Stimulated activated CD4-positive, alpha-beta T cell treated with anti-CD3 and anti-CD28 coated beads, Interleukin-1b, Interleukin-23, amount 100 ng/mL, for 48 hours (primary cell): ENCODE measurements around the gene UBE2M.

Source experiments
- DNase-seq: peaks from one replicate; pipeline ENCODE4 v3.0.0-alpha.2; 2020

The UBE2M gene

GRCh38 chr19:58570770-58571574, 12.6 kb upstream of the UBE2M start:
- no peak for DNase-seq

DNA sequence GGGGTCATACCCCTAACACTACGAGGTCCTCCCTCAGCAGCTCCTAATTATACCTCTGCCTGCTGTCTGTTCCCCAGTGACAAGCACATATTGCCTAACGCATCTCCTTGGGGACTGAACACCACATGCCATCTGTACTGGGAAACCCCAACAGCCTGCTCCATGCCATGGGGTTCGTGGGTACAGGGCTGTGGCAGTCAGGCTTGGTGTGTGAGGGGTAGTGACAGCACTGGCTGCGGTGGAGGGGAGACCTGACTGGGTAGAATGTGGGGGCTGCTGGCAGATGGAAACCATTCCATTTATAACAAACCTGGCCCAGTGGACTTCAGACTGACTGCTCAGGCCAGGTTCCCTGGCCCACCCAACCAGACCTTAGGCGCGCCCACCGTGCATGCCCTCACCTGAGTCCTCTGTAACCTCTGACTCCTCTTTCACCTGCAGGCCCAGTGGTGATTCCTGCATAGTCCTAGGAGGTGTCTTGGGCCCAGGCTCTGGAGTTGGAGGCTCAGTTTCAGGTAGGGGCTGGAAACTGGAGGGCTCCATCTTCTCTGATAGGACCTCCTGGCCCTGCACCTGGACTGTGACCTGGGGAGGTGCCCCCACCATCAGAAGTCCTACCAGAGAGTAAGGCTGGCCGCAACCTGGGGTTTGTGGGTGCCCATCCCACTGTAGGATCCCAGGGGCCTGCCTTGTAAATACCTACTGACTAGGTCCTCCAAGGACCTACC, 11.7 kb upstream of the UBE2M start:
- no peak for DNase-seq

DNA sequence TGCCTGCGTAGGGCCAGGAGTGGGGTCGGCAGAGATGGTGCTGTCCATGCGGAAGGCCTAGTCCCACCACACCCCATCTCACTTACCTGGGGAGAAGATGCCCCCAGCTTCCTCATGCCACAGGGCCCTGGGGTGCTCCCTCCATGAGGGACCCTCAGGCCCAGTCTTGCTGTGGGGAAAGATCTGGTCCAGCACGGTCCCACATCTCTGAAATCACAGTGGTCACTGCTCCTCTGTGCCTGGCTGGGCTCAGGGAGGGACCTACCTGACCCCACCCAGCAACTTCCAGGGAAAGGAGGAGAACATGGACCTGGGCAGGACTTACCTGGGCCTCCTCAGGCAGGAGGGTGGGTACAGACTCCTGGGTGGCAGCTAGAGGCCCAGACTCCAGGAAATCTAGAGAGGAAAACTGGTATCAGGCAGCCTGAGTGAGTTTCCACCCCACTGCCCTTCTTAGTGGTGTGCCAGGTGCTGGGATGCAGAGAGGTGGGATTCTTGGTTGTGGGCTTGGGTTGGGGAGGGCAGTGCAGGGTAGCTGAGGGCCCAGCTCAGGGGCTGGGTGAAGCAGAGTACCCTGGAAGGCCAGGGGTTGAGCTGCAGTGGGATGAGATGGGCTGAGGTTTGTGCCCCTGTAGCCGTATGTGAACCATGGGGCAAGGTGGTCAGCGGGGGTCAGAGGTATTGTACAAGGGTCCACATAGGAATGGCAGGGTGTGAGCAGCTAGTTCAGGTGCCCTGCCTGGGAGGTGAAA, 11.0 kb upstream of the UBE2M start:
- no peak for DNase-seq

DNA sequence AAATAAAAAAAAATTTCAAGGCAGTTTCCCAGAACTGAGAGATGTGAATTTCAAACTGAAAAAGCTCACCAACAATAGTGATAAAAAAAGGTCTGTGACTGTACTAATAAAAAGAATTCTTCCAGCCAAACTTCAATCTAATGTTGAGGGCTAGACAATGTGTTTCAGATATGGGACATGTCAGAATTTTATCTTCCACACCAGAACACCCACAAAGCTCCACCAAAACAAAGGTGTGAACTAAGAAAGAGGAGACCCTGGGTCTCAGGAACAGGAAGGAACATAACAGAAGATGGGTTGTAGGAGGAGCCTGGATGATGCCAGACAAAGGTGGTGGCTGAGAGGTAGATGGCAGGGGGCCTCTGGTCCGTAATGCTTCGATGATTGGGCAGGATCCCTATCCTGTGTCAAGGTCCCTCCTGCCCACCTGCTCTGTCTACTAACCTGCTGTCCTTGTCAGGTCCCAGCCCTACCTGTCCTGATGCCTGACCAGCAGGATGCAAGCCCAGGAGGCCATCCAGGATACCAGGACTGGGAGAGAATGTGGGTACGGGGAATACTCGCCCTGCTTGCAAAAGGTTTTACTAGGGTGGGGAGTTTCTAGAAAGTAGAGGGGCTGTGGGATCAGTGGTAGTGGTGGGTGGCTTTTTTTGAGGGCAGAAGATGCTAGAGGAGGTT, 10.2 kb upstream of the UBE2M start:
- DNase-seq = no peak

DNA sequence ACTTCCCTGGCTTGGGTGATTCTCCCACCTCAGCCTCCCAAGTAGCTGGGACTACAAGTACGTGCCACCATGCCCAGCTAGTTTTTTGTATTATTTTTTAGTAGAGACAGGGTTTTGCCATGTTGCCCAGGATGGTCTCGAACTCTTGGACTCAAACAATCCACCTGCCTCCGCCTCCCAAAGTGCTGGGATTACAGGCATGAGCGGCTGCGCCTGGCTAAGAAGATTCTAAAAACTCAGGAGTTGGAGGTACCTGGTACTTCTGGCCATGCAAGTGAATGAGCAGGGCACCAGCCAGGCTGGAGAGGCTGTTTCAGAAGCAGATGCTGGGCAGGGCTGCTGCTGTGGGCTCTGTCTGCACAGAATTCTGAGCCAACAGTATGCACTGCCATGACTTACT, 8.6 kb upstream of the UBE2M start:
- no peak for DNase-seq

GRCh38 chr19:58563823-58564222, 5.4 kb upstream of the UBE2M start:
- DNase-seq = no peak

DNA sequence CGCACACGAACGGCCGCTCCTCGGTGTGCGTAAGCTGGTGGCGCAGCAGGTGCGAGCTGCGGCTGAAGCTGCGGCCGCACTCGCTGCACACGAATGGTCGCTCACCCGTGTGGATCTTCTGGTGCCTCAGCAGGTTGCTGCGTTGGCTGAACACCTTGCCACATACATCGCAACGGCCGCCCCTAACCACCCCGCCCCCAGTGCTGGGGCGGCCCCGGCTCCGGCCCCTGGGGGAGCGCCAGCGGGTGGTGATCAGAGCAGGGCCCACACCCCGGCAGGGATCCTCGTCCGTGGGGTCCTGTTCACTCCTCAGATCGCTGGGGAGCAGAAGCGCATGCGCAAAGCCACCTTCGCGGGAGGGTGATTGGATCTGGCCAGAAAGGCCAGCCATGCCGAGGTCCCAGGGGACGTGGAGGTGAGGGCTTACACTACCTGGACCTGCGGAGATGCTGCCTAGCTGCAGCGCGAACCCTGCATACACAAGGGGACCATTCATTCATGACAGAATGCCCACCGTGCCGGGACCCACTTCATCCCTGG, 4.7 kb upstream of the UBE2M start:
- DNase-seq = no peak

GRCh38 chr19:58562122-58563033, 4.0 kb upstream of the UBE2M start:
- no peak for DNase-seq

DNA sequence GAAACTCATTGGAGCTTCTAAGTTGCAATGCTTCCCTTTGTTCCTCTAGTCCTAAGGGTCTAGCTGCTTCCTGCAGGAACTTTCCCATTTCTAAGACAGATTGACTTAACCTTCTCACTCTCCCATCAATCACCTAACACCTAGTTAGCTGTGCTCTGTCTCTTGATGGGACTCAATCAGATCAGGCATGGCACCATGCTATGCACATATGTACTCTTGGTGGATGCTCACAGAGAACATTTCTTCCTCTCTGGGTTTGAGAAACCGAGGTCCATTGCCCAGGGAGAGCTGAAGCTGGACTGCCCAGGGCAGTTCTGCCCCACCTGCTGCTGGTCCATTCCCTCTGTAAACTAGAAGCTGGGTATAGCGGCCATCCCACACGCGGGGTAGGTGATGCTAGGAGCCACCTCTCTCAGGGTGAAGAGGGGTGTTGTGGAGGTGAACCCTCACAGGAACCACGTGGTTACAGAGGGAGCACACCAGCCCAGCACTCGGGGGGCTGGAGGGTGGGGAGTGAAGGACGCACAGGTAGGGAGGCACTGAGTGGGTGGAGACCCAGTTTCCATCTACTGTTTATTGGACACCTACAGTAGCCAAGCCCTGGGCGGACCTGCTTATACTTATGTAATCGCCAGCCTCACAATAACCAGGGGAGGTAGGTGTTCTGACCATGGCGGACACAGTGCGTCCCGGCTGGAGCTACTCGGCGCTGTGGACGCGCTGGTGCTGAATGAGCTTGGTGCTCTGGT, 3.1 kb upstream of the UBE2M start:
- DNase-seq = no peak

DNA sequence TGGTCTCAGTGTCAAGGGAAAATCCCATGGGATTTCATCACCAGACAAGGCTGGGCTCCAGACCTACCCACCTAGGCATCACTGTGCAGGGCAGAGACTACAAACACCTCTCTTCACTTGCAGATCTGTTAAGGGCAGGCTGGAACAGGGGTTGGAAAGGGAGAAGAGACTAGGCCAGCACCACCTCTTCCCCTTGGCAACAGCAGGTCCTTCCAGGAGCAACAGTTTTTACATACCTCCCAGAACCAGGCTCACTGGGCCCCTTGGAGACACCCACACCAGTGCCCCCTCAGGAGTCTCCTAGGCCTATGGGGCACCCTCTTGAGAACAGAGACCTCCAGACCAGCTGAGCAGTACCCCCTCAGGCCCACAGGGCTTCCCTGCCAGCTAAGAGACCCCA, 2.5 kb upstream of the UBE2M start:
- DNase-seq = no peak

DNA sequence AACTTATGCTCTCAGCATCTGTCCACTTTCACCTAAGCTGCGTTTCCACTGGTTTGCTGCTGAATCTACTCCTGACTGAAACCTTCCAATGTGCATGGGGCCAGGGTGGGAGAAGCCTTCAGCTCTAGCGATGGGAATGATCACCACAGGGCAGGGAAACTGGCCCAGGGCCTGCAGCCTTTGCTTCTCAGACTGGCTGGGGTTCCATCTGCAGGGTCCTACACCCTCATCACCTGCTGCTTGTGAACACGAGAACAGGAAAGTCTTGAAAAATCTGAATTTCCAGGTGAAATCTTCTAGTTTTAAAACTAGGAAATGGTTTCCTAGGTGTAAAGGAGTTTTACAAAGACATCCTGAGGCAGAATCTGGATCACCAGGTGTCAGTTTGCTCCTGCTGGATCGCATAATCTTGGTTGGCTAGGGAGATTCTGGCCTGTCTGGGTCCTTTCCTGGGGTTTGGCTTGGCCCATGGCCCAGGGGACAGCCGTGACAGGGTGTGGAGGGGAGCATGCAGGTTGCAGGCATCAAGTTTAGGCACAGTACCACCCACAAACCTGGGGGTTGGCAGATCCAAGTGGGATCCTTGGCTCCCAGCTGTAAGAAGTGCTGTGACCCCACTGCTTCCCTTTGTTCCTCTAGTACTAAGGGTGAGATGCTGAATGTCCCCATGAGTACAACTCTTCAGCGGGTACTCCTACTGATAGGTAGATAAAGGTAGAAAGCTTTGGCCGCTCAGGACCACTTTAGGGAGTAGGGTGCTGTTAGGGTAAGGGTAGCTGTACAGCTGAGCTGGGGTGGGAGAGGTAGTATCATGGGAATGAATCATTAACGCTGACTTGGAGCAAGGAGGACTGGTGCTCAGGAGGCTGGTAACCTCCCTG, 1.8 kb upstream of the UBE2M start:
- DNase-seq = no peak

DNA sequence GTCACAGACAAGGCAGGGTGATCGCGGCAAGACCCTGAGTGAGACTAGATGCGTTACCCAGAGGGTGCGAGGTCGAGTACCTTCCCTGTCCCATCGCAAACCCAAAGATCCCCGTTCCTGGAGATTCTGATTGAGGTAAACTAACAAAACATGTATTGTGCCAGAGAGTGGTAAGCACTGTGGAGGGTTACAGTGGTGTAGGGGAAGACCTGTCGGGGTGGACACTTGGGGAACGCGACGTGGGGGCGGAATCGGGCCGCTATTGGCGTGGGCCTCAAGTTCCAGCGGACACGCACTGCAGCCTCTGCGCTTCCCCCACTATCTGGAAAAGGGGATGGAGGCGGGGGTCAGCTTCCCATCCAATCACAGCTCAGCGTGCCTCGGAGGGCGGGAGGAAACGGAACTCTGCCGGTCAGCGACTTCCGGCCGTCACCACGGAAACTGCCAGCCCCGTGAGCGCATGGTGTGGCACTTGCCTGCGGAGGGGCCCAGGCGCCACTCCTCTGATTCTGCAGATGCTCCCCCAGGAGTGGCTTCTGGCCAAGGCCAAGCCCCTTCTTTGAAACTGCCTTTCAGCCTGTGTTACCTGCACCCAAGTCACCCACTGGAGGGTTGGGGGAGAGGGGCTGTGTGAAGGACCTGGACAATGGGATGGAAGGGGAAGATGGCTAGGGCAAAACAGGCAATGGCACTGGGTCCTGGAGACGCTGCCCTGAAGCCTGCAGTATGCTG, 1.0 kb upstream of the UBE2M start:
- DNase-seq = peak; percentile 84

GRCh38 chr19:58558623-58559274, 338 bp upstream of the UBE2M start:
- peak; percentile 100 for DNase-seq

GRCh38 chr19:58557221-58558065, 968 bp downstream of the UBE2M start:
- no peak for DNase-seq

DNA sequence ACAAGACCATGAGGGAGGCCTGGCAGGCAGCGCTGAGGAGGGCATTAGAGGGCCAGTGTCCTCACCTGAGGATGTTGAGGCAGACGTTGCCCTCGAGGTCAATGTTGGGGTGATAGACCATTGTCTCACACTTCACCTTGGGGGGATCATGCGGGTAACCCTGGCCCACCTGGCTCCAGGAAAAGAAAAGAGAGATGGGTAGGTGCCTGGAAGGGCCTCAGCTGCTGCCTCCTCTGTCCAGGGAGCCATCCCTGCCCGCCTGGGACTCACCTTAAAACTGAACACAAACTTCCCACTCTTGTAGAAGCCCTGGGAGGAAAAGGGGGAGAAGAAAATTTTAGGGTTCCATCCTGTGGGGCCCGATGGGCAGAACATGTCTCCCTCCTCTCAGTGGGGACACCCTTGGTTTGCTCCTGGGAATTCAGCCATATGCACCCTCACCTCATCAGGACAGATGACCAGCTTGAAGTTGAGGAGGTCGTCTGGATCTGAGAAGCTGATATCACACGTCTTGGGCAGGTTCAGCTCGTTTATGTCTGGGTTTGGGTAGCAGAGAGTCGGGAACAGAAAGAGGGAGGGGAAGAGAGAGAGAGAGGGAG, 1.7 kb downstream of the UBE2M start:
- no peak for DNase-seq

- DNase-seq = no peak
These were observed 2.3 kb downstream of the UBE2M start for GRCh38 chr19:58555920-58556621.
